DOHH2 (cell line): ENCODE results near the gene KIT.

ENCODE experiments used
- CTCF ChIP-seq: fragments of 200-600 bp; sonication (generic); IDR thresholded peaks from one replicate; pipeline ENCODE4 v1.5.1; 2014; ENCODE audit warnings: antibody characterized with exemption, mild to moderate bottlenecking, low read depth, low read length; ENCODE audit not compliant: poor library complexity, severe bottlenecking
- EZH2phosphoT487 ChIP-seq: fragments of 200-600 bp; sonication (generic); IDR thresholded peaks from 2 replicates; pipeline ENCODE4 v1.6.1; 2017; ENCODE audit warnings: borderline replicate concordance, mild to moderate bottlenecking, antibody characterized with exemption, low read length, moderate library complexity, mixed read lengths

- TF ChIP-seq CTCF: no peak
- no peak for TF ChIP-seq EZH2phosphoT487
Measured at GRCh38 chr4:54717694-54718093, 59.9 kb downstream of the KIT start.
